GM19351 (cell line): ENCODE measurements around the gene LAIR1.
"Not testable (repeated sequence)": the region's sequence is repeated elsewhere in the genome, so short reads cannot be mapped to it uniquely, and the experiment has no call there.

Source experiments
- ATAC-seq: cut with Tn5 transposase; IDR thresholded peaks from one replicate; pipeline ENCODE4 v1.9.1; 2021; ENCODE audit warnings: mild to moderate bottlenecking, moderate library complexity; ENCODE audit not compliant: unreplicated experiment

LAIR1 gene

GRCh38 chr19:54364775-54365257, at the start of gene LAIR1:
Gene LAIR1, minus strand, starts transcription at chr19:54364931. Its CDS starts 127 bp downstream, at chr19:54364804.
- no peak for ATAC-seq

- ATAC-seq, result no peak
Measured at GRCh38 chr19:54414156-54414555, 49.4 kb upstream of the LAIR1 start.

- ATAC-seq, result no peak
Measured at GRCh38 chr19:54412877-54413276, 48.1 kb upstream of the LAIR1 start.

- ATAC-seq, result no peak
Measured at GRCh38 chr19:54411033-54411432, 46.3 kb upstream of the LAIR1 start.

GRCh38 chr19:54408456-54409026, 43.8 kb upstream of the LAIR1 start:
- no peak for ATAC-seq

- ATAC-seq, result no peak
Measured at GRCh38 chr19:54407780-54408179, 43.0 kb upstream of the LAIR1 start.

- no peak for ATAC-seq
Measured at GRCh38 chr19:54405628-54406027, 40.9 kb upstream of the LAIR1 start.

GRCh38 chr19:54403054-54403453, 38.3 kb upstream of the LAIR1 start:
- no peak for ATAC-seq

GRCh38 chr19:54400913-54401312, 36.2 kb upstream of the LAIR1 start:
- ATAC-seq, result no peak

- no peak for ATAC-seq
Measured at GRCh38 chr19:54399189-54399588, 34.5 kb upstream of the LAIR1 start.

GRCh38 chr19:54395685-54396084, 31.0 kb upstream of the LAIR1 start:
- no peak for ATAC-seq

- ATAC-seq, result no peak
Measured at GRCh38 chr19:54393381-54393780, 28.6 kb upstream of the LAIR1 start.

GRCh38 chr19:54392105-54392504, 27.4 kb upstream of the LAIR1 start:
- no peak for ATAC-seq

- no peak for ATAC-seq
Measured at GRCh38 chr19:54391589-54392061, 26.9 kb upstream of the LAIR1 start.

GRCh38 chr19:54390942-54391577, 26.3 kb upstream of the LAIR1 start:
- ATAC-seq, result no peak

GRCh38 chr19:54389553-54389952, 24.8 kb upstream of the LAIR1 start:
- no peak for ATAC-seq

GRCh38 chr19:54388802-54389139, 24.0 kb upstream of the LAIR1 start:
- no peak for ATAC-seq

GRCh38 chr19:54387991-54388801, 23.5 kb upstream of the LAIR1 start:
- no peak for ATAC-seq

- ATAC-seq, result no peak
Measured at GRCh38 chr19:54383330-54383729, 18.6 kb upstream of the LAIR1 start.

GRCh38 chr19:54382041-54382440, 17.3 kb upstream of the LAIR1 start:
- not testable (repeated sequence) for ATAC-seq

- no peak for ATAC-seq
Measured at GRCh38 chr19:54380897-54381296, 16.2 kb upstream of the LAIR1 start.

GRCh38 chr19:54379187-54379678, 14.5 kb upstream of the LAIR1 start:
- ATAC-seq, result no peak
